GM21717 (cell line): Measurements from ENCODE around the gene TFPT.
A peak's percentile ranks its signal among the peaks of the same experiment; 100 is the strongest.
"Not testable (repeated sequence)": the region's sequence is repeated elsewhere in the genome, so short reads cannot be mapped to it uniquely, and the experiment has no call there.

ENCODE experiments used
- ATAC-seq: cut with Tn5 transposase; IDR thresholded peaks from one replicate; pipeline ENCODE4 v1.9.1; 2021; ENCODE audit warnings: mild to moderate bottlenecking, moderate library complexity; ENCODE audit not compliant: unreplicated experiment

TFPT gene

GRCh38 chr19:54124393-54124792, 8.9 kb upstream of the TFPT start:
- no peak for ATAC-seq

- no peak for ATAC-seq
These were observed 8.2 kb upstream of the TFPT start for GRCh38 chr19:54123682-54124081.

GRCh38 chr19:54121259-54121658, 5.8 kb upstream of the TFPT start:
- ATAC-seq, result no peak

GRCh38 chr19:54114340-54115108, 933 bp downstream of the TFPT start:
- ATAC-seq, result no peak

GRCh38 chr19:54109651-54110050, 5.8 kb downstream of the TFPT start:
- ATAC-seq, result no peak

- no peak for ATAC-seq
These were observed 7.0 kb downstream of the TFPT start for GRCh38 chr19:54108496-54108895.

- no peak for ATAC-seq
These were observed 7.5 kb downstream of the TFPT start for GRCh38 chr19:54107876-54108490.

- no peak for ATAC-seq
These were observed 8.7 kb downstream of the TFPT start for GRCh38 chr19:54106716-54107115.

- no peak for ATAC-seq
These were observed 9.7 kb downstream of the TFPT start for GRCh38 chr19:54105796-54106195.

GRCh38 chr19:54104998-54105715, 10.3 kb downstream of the TFPT start:
- no peak for ATAC-seq

- ATAC-seq, result peak; percentile 64
These were observed 12.9 kb downstream of the TFPT start, which contains the start of gene NDUFA3 for GRCh38 chr19:54102421-54103169. TSS of gene NDUFA3 (plus strand) at chr19:54102855. CDS start at chr19:54102879, 24 bp downstream.

GRCh38 chr19:54100561-54100960, 14.9 kb downstream of the TFPT start, which contains the start of gene OSCAR:
TSS of gene OSCAR (minus strand) at chr19:54100803. CDS start at chr19:54100792, 11 bp downstream.
- no peak for ATAC-seq

- ATAC-seq, result not testable (repeated sequence)
These were observed 15.6 kb downstream of the TFPT start for GRCh38 chr19:54099903-54100255.

GRCh38 chr19:54099190-54099902, 16.1 kb downstream of the TFPT start:
- ATAC-seq, result no peak

GRCh38 chr19:54096617-54097106, 18.8 kb downstream of the TFPT start:
- no peak for ATAC-seq

- not testable (repeated sequence) for ATAC-seq
These were observed 19.4 kb downstream of the TFPT start for GRCh38 chr19:54095859-54096616.

GRCh38 chr19:54095136-54095858, 20.2 kb downstream of the TFPT start:
- ATAC-seq, result no peak

- no peak for ATAC-seq
These were observed 20.9 kb downstream of the TFPT start for GRCh38 chr19:54094426-54095000.
